ENCODE measurements around the gene SLC34A1. TPM values are rescaled to one million over a fixed set of nuclear protein-coding genes. Genes with fewer than 3 reads are reported as not detected.

SLC34A1 gene
- total and polyA plus RNA-seq, 2 of the 13 experiments (the other 11 are each of a cell fraction or from before 2014, with no cell fraction given): 0.03 to 0.20 TPM

DNA sequence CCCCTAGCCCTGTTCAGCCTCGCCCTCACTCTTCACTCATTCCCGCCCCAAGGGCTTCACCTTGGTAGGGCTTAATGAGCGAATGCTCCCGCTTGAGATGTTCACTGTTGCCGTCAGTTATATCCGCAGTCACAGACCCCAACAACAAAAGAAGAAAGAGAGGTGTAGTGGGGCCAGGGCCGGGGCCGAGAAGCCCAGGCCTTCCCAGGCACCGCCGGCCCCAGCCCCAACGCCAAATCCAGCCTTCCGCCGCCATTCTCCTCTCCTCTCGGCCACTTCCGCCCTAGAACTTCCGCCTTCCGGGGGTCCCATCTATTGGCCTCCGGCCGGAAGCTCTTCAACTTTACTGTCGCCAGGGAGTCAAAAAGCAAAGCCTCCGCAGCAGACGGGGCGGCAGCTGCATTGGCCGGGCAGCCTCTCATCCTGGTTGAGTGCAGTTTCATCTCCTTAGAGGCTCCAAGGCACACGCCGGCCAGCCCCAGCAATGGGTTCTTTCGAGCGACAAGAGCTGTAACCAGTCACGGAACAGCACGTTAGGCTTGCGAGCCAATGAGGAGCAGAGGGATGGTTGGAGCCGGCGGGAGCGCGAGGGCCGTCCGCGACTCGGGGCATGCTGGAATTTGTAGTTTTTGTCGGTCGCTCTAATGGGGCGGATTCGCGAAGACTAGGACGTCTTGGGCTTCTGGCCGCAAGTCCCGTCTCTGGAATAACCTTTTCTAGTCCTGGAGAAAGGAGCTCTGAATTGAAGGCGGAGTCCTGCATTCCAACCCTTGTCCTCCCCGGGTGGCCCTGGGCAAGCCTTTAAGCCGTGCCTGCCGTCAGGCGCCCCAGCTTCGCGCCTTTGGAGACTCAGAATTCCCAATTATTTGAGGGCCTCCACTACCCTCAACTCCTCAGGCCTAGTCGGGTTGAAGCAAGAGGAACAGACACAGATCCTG is 32.6 kb upstream of the SLC34A1 start, which contains the start of gene LMAN2 (continued):
- TF ChIP-seq ZNF367 (CRISPR knock-in tag; IDR thresholded peaks at IDR 0.05; ENCODE audit: borderline replicate concordance) (no peak), ZFP36L2 (CRISPR knock-in tag; IDR thresholded peaks at IDR 0.05) (no peak), ZNF225 (CRISPR knock-in tag; IDR thresholded peaks at IDR 0.05) (no peak), HDAC2 (CRISPR knock-in tag; IDR thresholded peaks at IDR 0.05) (peak; percentile 50; the same call in 1 of the 2 replicates), MBNL3 (CRISPR knock-in tag; conservative IDR thresholded peaks at IDR 0.05) (no peak), ZNF343 (CRISPR knock-in tag; IDR thresholded peaks at IDR 0.05) (peak; percentile 63; the same call in 1 of the 2 replicates), ZMYM4 (CRISPR knock-in tag; IDR thresholded peaks at IDR 0.05) (peak; percentile 79), ZNF441 (CRISPR knock-in tag; IDR thresholded peaks at IDR 0.05; ENCODE audit: borderline replicate concordance) (0 out of 2 replicates have a peak, but pooled peaks have one; percentile 61), SRSF1 (optimal IDR thresholded peaks at IDR 0.05; ENCODE audit: low read depth, low read length) (peak; percentile 83), ATF7 (IDR thresholded peaks at IDR 0.05) (no peak), ATF7 (CRISPR knock-in tag; IDR thresholded peaks at IDR 0.05) (no peak), ASH2L (IDR thresholded peaks at IDR 0.05; ENCODE audit: insufficient read length, low read depth, low read length) (peak; percentile 97), IRX3 (CRISPR knock-in tag; IDR thresholded peaks at IDR 0.05; ENCODE audit: borderline replicate concordance, low read depth) (peak; percentile 33; the same call in 1 of the 2 replicates), ZMYM3 (CRISPR knock-in tag; IDR thresholded peaks at IDR 0.05) (peak; percentile 45; the same call in 1 of the 2 replicates), ZNF546 (CRISPR knock-in tag; conservative IDR thresholded peaks at IDR 0.05) (0 out of 2 replicates have a peak, but pooled peaks have one; percentile 22), AHR (CRISPR knock-in tag; IDR thresholded peaks at IDR 0.05) (peak; percentile 61; the same call in 1 of the 2 replicates), STAT5B (CRISPR knock-in tag; IDR thresholded peaks at IDR 0.05) (peak; percentile 7; the same call in 1 of the 2 replicates), NFYB (CRISPR knock-in tag; IDR thresholded peaks at IDR 0.05) (peak; percentile 100), ZNF777 (CRISPR knock-in tag; IDR thresholded peaks at IDR 0.05) (peak; percentile 56), FOXK2 (IDR thresholded peaks at IDR 0.05) (no peak), SRF (IDR thresholded peaks at IDR 0.05; ENCODE audit: low read depth, low read length) (no peak), TRIM24 (CRISPR knock-in tag; IDR thresholded peaks at IDR 0.05) (no peak), RORA (CRISPR knock-in tag; IDR thresholded peaks at IDR 0.05) (no peak), TBL1XR1 (IDR thresholded peaks at IDR 0.05; ENCODE audit: borderline replicate concordance, low read length, partially characterized antibody) (peak; percentile 64), GZF1 (CRISPR knock-in tag; IDR thresholded peaks at IDR 0.05) (no peak), ZBTB42 (CRISPR knock-in tag; IDR thresholded peaks at IDR 0.05) (no peak), MATR3 (CRISPR knock-in tag; IDR thresholded peaks at IDR 0.05) (no peak), MAFF (IDR thresholded peaks at IDR 0.05; ENCODE audit: low read depth, low read length) (no peak)
- TF ChIP-seq, protein P1, sequence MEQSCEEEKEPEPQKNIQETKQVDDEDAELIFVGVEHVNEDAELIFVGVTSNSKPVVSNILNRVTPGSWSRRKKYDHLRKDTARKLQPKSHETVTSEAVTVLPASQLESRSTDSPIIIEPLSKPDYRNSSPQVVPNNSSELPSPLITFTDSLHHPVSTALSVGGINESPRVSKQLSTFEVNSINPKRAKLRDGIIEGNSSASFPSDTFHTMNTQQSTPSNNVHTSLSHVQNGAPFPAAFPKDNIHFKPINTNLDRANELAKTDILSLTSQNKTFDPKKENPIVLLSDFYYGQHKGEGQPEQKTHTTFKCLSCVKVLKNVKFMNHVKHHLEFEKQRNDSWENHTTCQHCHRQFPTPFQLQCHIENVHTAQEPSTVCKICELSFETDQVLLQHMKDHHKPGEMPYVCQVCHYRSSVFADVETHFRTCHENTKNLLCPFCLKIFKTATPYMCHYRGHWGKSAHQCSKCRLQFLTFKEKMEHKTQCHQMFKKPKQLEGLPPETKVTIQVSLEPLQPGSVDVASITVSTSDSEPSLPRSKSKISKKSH (CRISPR knock-in tag; IDR thresholded peaks at IDR 0.05; ENCODE audit: borderline replicate concordance): no peak
- TF ChIP-seq, protein P2, sequence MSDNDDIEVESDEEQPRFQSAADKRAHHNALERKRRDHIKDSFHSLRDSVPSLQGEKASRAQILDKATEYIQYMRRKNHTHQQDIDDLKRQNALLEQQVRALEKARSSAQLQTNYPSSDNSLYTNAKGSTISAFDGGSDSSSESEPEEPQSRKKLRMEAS (IDR thresholded peaks at IDR 0.05): peak; percentile 27; the same call in 1 of the 2 replicates
- TF ChIP-seq, protein P3, sequence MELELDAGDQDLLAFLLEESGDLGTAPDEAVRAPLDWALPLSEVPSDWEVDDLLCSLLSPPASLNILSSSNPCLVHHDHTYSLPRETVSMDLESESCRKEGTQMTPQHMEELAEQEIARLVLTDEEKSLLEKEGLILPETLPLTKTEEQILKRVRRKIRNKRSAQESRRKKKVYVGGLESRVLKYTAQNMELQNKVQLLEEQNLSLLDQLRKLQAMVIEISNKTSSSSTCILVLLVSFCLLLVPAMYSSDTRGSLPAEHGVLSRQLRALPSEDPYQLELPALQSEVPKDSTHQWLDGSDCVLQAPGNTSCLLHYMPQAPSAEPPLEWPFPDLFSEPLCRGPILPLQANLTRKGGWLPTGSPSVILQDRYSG (CRISPR knock-in tag; IDR thresholded peaks at IDR 0.05): 0 out of 2 replicates have a peak, but pooled peaks have one; percentile 43
